OCI-LY7 (cell line): ENCODE measurements around the gene DDX54. TPM values are rescaled to one million over a fixed set of nuclear protein-coding genes. Genes with fewer than 3 reads are reported as not detected.

ENCODE experiments used
- BruUV-seq: library from RNA; stranded (reverse); fragments of 400-500 nt; replicated peaks from 2 replicates; lab custom pipeline; 2021; lab: Mats Ljungman, UMichigan
- CTCF ChIA-PET: fragments of 300-600 bp; sonication (Branson Sonifier 250); formaldehyde crosslinking; loops from one replicate; lab custom pipeline; 2022; ENCODE audit warnings: antibody characterized with exemption; ENCODE audit not compliant: unreplicated experiment; lab: Charles Lee
- POLR2A ChIA-PET: fragments of 300-600 bp; sonication (Branson Sonifier 250); formaldehyde crosslinking; loops from one replicate; lab custom pipeline; 2022; ENCODE audit warnings: antibody characterized with exemption; lab: Charles Lee
- DNase-seq: peaks from one replicate; pipeline ENCODE4 v3.0.0-alpha.2; 2015; ENCODE audit warnings: low spot score
- H2AFZ ChIP-seq: fragments of 200-600 bp; sonication (generic), shearing (Covaris generic); 2 replicates; pipeline ENCODE4 v1.6.1; 2014; ENCODE audit warnings: mild to moderate bottlenecking, antibody characterized with exemption, low read length, moderate library complexity
- H3K27ac ChIP-seq: fragments of 200-600 bp; sonication (generic); 2 replicates; pipeline ENCODE4 v1.5.1; 2014; ENCODE audit warnings: mixed run types, low read depth, mild to moderate bottlenecking, moderate library complexity, low read length, inconsistent platforms; ENCODE audit not compliant: poor library complexity, severe bottlenecking
- H3K36me3 ChIP-seq: fragments of 200-600 bp; sonication (generic); 2 replicates; pipeline ENCODE4 v1.6.1; 2014; ENCODE audit warnings: mild to moderate bottlenecking, antibody characterized with exemption, low read length, moderate library complexity, mixed read lengths; ENCODE audit not compliant: insufficient read depth
- H3K4me1 ChIP-seq: fragments of 200-600 bp; sonication (generic); 2 replicates; pipeline ENCODE4 v1.5.1; 2014; ENCODE audit warnings: mild to moderate bottlenecking, low read length; ENCODE audit not compliant: insufficient read depth, poor library complexity, severe bottlenecking
- H3K4me2 ChIP-seq: fragments of 200-600 bp; sonication (generic); 2 replicates; pipeline ENCODE4 v1.6.1; 2014; ENCODE audit warnings: mild to moderate bottlenecking, low read length
- H3K4me3 ChIP-seq: fragments of 200-600 bp; sonication (generic); 2 replicates; pipeline ENCODE4 v1.5.1; 2014; ENCODE audit warnings: mild to moderate bottlenecking, low read depth, low read length; ENCODE audit not compliant: poor library complexity, severe bottlenecking
- H3K79me2 ChIP-seq: fragments of 200-600 bp; sonication (generic); 2 replicates; pipeline ENCODE4 v1.6.1; 2016; ENCODE audit warnings: low read depth, mild to moderate bottlenecking, low read length, moderate library complexity, mixed read lengths; ENCODE audit not compliant: insufficient read depth
- H3K9me2 ChIP-seq: fragments of 200-600 bp; sonication (generic); 2 replicates; pipeline ENCODE4 v1.6.1; 2016; ENCODE audit warnings: mild to moderate bottlenecking, low read length, mixed read lengths; ENCODE audit not compliant: insufficient read depth
- H3K9me3 ChIP-seq: fragments of 200-600 bp; sonication (generic); 2 replicates; pipeline ENCODE4 v1.6.1; 2014; ENCODE audit warnings: mild to moderate bottlenecking, mixed run types, low read length, mixed read lengths
- H4K20me1 ChIP-seq: fragments of 200-600 bp; sonication (generic); 2 replicates; pipeline ENCODE4 v1.6.1; 2014; ENCODE audit warnings: mild to moderate bottlenecking, antibody characterized with exemption, low read length, moderate library complexity, mixed read lengths; ENCODE audit not compliant: insufficient read depth
- EZH2phosphoT487 ChIP-seq: fragments of 200-600 bp; sonication (generic); IDR thresholded peaks from 2 replicates; pipeline ENCODE4 v1.6.1; 2018; ENCODE audit warnings: low read depth, borderline replicate concordance, mild to moderate bottlenecking, mixed run types, antibody characterized with exemption, low read length, moderate library complexity, mixed read lengths
- intact Hi-C: fragments of 100-400 bp; cut with micrococcal nuclease; formaldehyde crosslinking; loops from one replicate; pipeline ENCODE4 v1.10.0; 2022; ENCODE audit not compliant: unreplicated experiment
- total RNA-seq, 2 experiments: library from RNA; depleted of rRNA in 1 of 2; stranded (reverse); fragments of >200 nt in 1 of 2; shearing (Covaris generic) in 1 of 2; gene quantifications; 2 replicates each; pipeline ENCODE4 v1.2.3, GENCODE V29; 2014 to 2022
- TF ChIP-seq, protein P1 (sequence below): fragments of 200-600 bp; sonication (generic); conservative IDR thresholded peaks from 2 replicates; pipeline ENCODE4 v1.5.1; 2014; ENCODE audit warnings: mild to moderate bottlenecking, antibody characterized with exemption, low read length, moderate library complexity, mixed read lengths

The DDX54 gene
- total RNA-seq, 2 experiments from 2014 or later, result 87.2 to 145 TPM

DNA sequence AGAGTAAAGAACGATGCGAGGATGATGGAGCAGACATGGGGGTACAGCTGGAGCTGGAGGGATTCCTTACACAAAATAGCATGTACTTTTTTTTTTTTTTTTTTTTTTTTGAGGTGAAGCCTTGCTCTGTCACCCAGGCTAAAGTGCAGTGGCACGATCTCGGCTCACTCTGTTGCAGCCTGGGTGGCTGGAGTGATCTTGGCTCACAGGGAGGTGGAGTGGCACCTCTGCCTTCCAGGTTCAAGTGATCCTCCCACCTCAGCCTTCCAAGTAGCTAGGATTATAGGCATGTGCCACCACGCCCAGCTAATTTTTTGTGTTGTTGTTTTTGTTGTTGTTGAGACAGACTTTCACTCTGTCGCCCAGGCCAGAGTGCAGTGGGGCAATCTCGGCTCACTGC, 44.6 kb downstream of the DDX54 start:
- Histone ChIP-seq H3K4me3 (peak overlapping the region; percentile 57), H3K9me3 (no peaks in the 10 kb centered on the region), H3K4me2 (peak overlapping the region; percentile 84), H2AFZ (peak overlapping the region; percentile 74; the same call in 1 of the 2 replicates), H3K79me2 (no peaks in the 10 kb centered on the region), H3K4me1 (peaks cover 72% of the 10 kb centered on the region), H3K27ac (peak overlapping the region; percentile 39), H3K9me2 (no peaks in the 10 kb centered on the region), H3K36me3 (no peaks in the 10 kb centered on the region), H4K20me1 (no peaks in the 10 kb centered on the region)
- intact Hi-C loops, result no loop called here
- ChIA-PET POLR2A (interaction anchor here (0.8 to 2.2 kb wide), 4 partner anchors 12 to 44 kb away, joined by 3 to 5 read pairs (median 4); partner anchors contain the start of genes DDX54 and RITA1), CTCF (interaction anchor here (1.4 kb wide), 1 partner anchor 10 kb away, joined by 3 read pairs; no protein-coding TSS in a partner anchor)
- TF ChIP-seq EZH2phosphoT487, result no peak
- TF ChIP-seq, protein P1, sequence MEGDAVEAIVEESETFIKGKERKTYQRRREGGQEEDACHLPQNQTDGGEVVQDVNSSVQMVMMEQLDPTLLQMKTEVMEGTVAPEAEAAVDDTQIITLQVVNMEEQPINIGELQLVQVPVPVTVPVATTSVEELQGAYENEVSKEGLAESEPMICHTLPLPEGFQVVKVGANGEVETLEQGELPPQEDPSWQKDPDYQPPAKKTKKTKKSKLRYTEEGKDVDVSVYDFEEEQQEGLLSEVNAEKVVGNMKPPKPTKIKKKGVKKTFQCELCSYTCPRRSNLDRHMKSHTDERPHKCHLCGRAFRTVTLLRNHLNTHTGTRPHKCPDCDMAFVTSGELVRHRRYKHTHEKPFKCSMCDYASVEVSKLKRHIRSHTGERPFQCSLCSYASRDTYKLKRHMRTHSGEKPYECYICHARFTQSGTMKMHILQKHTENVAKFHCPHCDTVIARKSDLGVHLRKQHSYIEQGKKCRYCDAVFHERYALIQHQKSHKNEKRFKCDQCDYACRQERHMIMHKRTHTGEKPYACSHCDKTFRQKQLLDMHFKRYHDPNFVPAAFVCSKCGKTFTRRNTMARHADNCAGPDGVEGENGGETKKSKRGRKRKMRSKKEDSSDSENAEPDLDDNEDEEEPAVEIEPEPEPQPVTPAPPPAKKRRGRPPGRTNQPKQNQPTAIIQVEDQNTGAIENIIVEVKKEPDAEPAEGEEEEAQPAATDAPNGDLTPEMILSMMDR, result no peak
- DNase-seq, result no peak
- BruUV-seq, result no TSS peak

DNA sequence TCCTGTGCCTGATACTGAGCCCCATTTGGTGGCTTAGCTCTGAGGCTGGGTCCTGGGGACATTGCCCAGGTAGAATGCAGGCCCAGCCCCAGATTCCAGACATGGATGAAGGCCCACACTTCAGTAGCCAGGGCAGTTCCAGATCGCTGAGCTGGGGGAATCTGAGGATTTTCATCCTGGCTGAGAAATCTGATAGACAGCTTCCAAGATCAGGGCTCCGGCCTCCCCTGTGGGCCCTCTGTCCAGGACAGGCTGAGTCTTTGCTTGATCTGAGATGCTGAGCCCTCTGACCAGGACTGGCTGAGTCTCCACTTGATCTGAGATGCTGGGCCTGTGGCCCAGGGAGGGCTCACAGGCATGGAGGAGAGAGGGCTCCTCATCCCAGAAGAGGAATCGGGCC, 46.5 kb downstream of the DDX54 start:
- H3K4me2 ChIP-seq, result no peak overlapping the region
- DNase-seq, result no peak
- H3K4me1 ChIP-seq, result peaks cover 64% of the 10 kb centered on the region
- POLR2A ChIA-PET, result interaction anchor here (0.9 to 2.1 kb wide), 3 partner anchors 13 to 34 kb away, joined by 3 to 5 read pairs (median 5); no protein-coding TSS in a partner anchor
- H4K20me1 ChIP-seq, result 0 out of 2 replicates have a peak, but pooled peaks cover 1% of the 10 kb centered on the region
- TF ChIP-seq, protein P1, result no peak
- no peak for TF ChIP-seq EZH2phosphoT487
- no peak overlapping the region for H2AFZ ChIP-seq
- intact Hi-C loops, result no loop called here
- CTCF ChIA-PET, result interaction anchor here (0.7 to 1.5 kb wide), 2 partner anchors 14 to 15 kb away, joined by 3 read pairs; no protein-coding TSS in a partner anchor
- peaks cover 16% of the 10 kb centered on the region for H3K79me2 ChIP-seq
- H3K9me2 ChIP-seq, result no peaks in the 10 kb centered on the region
- peak overlapping the region; percentile 30 for H3K27ac ChIP-seq
- no peak overlapping the region for H3K4me3 ChIP-seq
- H3K9me3 ChIP-seq, result no peaks in the 10 kb centered on the region
- no TSS peak for BruUV-seq
- H3K36me3 ChIP-seq, result peaks cover 16% of the 10 kb centered on the region
